ENCODE results near the gene AARS2.
"Not testable (repeated sequence)": the region's sequence is repeated elsewhere in the genome, so short reads cannot be mapped to it uniquely, and the experiment has no call there.

AARS2 gene

GRCh38 chr6:44312901-44313788 lies at the start of gene AARS2:
AARS2 (minus strand) TSS chr6:44313347; CDS start chr6:44313323, 24 bp downstream.
- peak; percentile 80 for DNase-seq

GRCh38 chr6:44361947-44362346 lies 48.8 kb upstream of the AARS2 start:
- DNase-seq, result no peak

GRCh38 chr6:44359973-44360372 lies 46.8 kb upstream of the AARS2 start:
- DNase-seq, result no peak

GRCh38 chr6:44356487-44356886 lies 43.3 kb upstream of the AARS2 start:
- peak; percentile 98 for DNase-seq

GRCh38 chr6:44355640-44356039 lies 42.5 kb upstream of the AARS2 start:
- no peak for DNase-seq

GRCh38 chr6:44353336-44353735 lies 40.2 kb upstream of the AARS2 start:
- no peak for DNase-seq

- no peak for DNase-seq
These were observed 39.1 kb upstream of the AARS2 start for GRCh38 chr6:44352259-44352658.

GRCh38 chr6:44350650-44350994 lies 37.5 kb upstream of the AARS2 start:
- DNase-seq, result not testable (repeated sequence)

GRCh38 chr6:44349904-44350649 lies 36.9 kb upstream of the AARS2 start:
- DNase-seq, result no peak

- not testable (repeated sequence) for DNase-seq
These were observed 33.7 kb upstream of the AARS2 start for GRCh38 chr6:44346818-44347217.

- DNase-seq, result no peak
These were observed 29.3 kb upstream of the AARS2 start, which contains the start of gene SPATS1 for GRCh38 chr6:44342489-44342888. SPATS1 (plus strand) TSS chr6:44342650; CDS start chr6:44343096, 446 bp downstream.

- peak; percentile 87 for DNase-seq
These were observed 28.9 kb upstream of the AARS2 start for GRCh38 chr6:44342052-44342451.

- peak; percentile 10 for DNase-seq
These were observed 28.1 kb upstream of the AARS2 start for GRCh38 chr6:44341095-44341890.

- DNase-seq, result no peak
These were observed 26.8 kb upstream of the AARS2 start for GRCh38 chr6:44339763-44340625.

- no peak for DNase-seq
These were observed 26.2 kb upstream of the AARS2 start for GRCh38 chr6:44339301-44339700.

- peak; percentile 59 for DNase-seq
These were observed 25.3 kb upstream of the AARS2 start for GRCh38 chr6:44338228-44339122.

GRCh38 chr6:44335631-44336030 lies 22.5 kb upstream of the AARS2 start:
- no peak for DNase-seq

GRCh38 chr6:44333942-44334341 lies 20.8 kb upstream of the AARS2 start:
- peak; percentile 36 for DNase-seq

- DNase-seq, result peak; percentile 47
These were observed 20.2 kb upstream of the AARS2 start for GRCh38 chr6:44333273-44333919.

- no peak for DNase-seq
These were observed 19.4 kb upstream of the AARS2 start for GRCh38 chr6:44332585-44332984.
